ENCODE measurements around the gene LARP1.

DNA sequence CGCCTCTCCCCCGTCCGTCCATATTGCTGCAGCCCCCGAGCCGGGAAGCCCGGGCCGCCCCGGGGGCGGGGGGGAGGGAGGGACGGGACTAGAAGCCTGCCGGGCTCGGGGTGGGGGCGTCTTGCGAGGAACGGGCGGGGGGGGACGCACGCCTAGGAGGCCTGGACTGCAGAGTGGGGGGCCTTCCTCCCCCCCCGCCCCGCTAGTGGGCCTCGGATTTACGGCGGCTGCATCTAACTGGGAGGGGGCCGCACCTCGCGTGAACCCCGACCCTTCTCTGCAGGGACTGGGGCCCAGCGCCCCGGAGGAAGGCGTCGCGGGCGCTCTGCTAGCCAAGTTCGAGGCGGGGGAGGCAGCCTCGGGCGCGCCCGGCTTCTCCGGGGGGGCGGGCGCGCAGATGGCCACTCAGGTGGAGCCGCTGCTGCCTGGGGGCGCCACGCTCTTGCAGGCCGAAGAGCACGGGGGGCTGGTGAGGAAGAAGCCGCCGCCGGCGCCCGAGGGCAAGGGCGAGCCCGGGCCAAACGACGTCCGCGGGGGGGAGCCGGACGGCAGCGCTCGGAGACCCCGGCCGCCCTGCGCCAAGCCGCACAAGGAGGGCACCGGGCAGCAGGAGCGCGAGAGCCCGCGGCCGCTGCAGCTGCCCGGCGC lies at the start of gene LARP1:
- no peak for TF ChIP-seq POLR2AphosphoS5 (IDR thresholded peaks at IDR 0.05; ENCODE audit: low read depth, low read length)
- TF ChIP-seq POLR2A (IDR thresholded peaks at IDR 0.05; ENCODE audit: low read depth, low read length) = no peak
- TF ChIP-seq TAF1 (IDR thresholded peaks at IDR 0.05; ENCODE audit: borderline replicate concordance, low read depth, low read length) = no peak; the same call in 1 of the 2 replicates
